HEK293T (cell line): ENCODE data around the gene MAP4.

ENCODE experiments used
- ARNT ChIP-seq: fragments of 450-650 bp; IDR thresholded peaks from 2 replicates; pipeline ENCODE4 v1.6.1; 2017; ENCODE audit warnings: mild to moderate bottlenecking
- BHLHE40 ChIP-seq: fragments of 450-650 bp; IDR thresholded peaks from 2 replicates; pipeline ENCODE4 v1.6.1; 2016; ENCODE audit warnings: mild to moderate bottlenecking, moderate library complexity, borderline replicate concordance
- ELF4 ChIP-seq: fragments of 450-650 bp; IDR thresholded peaks from 2 replicates; pipeline ENCODE4 v1.6.1; 2017; ENCODE audit warnings: antibody characterized with exemption
- FOXA1 ChIP-seq: fragments of 450-650 bp; IDR thresholded peaks from 2 replicates; pipeline ENCODE4 v1.6.1; 2016; ENCODE audit warnings: mild to moderate bottlenecking
- FOXK2 ChIP-seq: fragments of 450-650 bp; IDR thresholded peaks from 2 replicates; pipeline ENCODE4 v1.6.1; 2016; ENCODE audit warnings: mild to moderate bottlenecking
- FOXM1 ChIP-seq: fragments of 450-650 bp; IDR thresholded peaks from 2 replicates; pipeline ENCODE4 v1.6.1; 2017; ENCODE audit warnings: mild to moderate bottlenecking, borderline replicate concordance
- L3MBTL2 ChIP-seq: fragments of 450-650 bp; conservative IDR thresholded peaks from 2 replicates; pipeline ENCODE4 v1.6.1; 2016; ENCODE audit warnings: mild to moderate bottlenecking
- LEF1 ChIP-seq: fragments of 450-650 bp; IDR thresholded peaks from 2 replicates; pipeline ENCODE4 v1.6.1; 2017; ENCODE audit warnings: mild to moderate bottlenecking, borderline replicate concordance
- NFRKB ChIP-seq: fragments of 450-650 bp; IDR thresholded peaks from 2 replicates; pipeline ENCODE4 v1.6.1; 2016; ENCODE audit warnings: mild to moderate bottlenecking, moderate library complexity
- SP1 ChIP-seq: fragments of 450-650 bp; IDR thresholded peaks from 2 replicates; pipeline ENCODE4 v1.6.1; 2017
- SUZ12 ChIP-seq: fragments of 450-650 bp; IDR thresholded peaks from 2 replicates; pipeline ENCODE4 v1.6.1; 2016; ENCODE audit warnings: mild to moderate bottlenecking
- TARDBP ChIP-seq: fragments of 450-650 bp; IDR thresholded peaks from 2 replicates; pipeline ENCODE4 v1.6.1; 2016
- ZNF384 ChIP-seq: fragments of 450-650 bp; IDR thresholded peaks from 2 replicates; pipeline ENCODE4 v1.6.1; 2016
- TF ChIP-seq, protein P1 (sequence below): fragments of 450-650 bp; IDR thresholded peaks from 2 replicates; pipeline ENCODE4 v1.6.1; 2016

GRCh38 chr3:47891613-47892005 lies 124.6 kb downstream of the MAP4 start:
- TF ChIP-seq TARDBP (no peak), LEF1 (no peak), SP1 (no peak), ZNF384 (no peak), FOXA1 (no peak), ARNT (no peak), BHLHE40 (no peak), FOXM1 (no peak), ELF4 (no peak), FOXK2 (no peak), NFRKB (no peak), SUZ12 (no peak), L3MBTL2 (no peak)
- TF ChIP-seq, protein P1, sequence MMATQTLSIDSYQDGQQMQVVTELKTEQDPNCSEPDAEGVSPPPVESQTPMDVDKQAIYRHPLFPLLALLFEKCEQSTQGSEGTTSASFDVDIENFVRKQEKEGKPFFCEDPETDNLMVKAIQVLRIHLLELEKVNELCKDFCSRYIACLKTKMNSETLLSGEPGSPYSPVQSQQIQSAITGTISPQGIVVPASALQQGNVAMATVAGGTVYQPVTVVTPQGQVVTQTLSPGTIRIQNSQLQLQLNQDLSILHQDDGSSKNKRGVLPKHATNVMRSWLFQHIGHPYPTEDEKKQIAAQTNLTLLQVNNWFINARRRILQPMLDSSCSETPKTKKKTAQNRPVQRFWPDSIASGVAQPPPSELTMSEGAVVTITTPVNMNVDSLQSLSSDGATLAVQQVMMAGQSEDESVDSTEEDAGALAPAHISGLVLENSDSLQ, result no peak
